GM19452 (cell line): ENCODE data around the gene SIK2.

ENCODE experiments used
- ATAC-seq: cut with Tn5 transposase; IDR thresholded peaks from one replicate; pipeline ENCODE4 v1.9.1; 2021; ENCODE audit not compliant: unreplicated experiment

Gene SIK2

DNA sequence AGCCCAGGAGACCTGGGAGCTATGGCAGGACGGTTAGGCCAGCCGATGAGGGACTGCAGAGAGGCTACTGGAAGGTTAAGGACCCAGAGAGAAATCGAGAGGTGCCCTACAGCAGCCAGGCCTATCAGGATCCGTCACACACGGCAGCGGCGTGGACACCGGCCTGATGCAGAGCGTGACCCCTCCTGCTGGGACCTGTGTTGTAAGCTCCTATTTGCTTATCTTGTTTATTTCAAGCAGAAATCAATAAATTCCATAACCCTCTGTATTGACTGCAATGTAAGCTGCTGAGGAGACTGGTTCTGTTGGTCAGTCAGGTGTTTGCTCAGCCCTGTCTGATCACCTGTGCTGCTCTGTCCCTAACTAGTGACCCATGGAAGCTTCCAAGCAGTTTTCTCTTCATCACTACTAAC, 124.1 kb downstream of the SIK2 start:
- ATAC-seq, result no peak

DNA sequence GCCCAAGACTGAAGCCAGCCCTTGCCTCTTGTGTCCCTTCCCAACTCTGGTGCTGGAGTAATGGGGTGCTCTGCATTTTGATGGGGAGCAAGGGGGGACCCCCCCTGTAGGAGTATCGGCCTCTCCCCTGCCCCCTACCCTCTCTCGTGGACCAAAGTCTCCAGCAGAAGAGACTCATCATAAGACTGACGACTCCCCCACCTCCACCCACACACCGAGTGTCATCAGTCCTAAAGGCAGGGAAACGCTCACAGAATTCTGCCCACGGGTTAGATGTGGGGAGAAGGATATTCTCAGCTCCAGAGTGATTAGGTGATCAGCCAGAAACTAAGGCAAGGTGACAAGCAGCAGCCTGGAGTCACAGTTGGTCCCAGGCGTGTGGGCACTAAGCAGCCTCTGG, 125.2 kb downstream of the SIK2 start:
- ATAC-seq, result no peak

DNA sequence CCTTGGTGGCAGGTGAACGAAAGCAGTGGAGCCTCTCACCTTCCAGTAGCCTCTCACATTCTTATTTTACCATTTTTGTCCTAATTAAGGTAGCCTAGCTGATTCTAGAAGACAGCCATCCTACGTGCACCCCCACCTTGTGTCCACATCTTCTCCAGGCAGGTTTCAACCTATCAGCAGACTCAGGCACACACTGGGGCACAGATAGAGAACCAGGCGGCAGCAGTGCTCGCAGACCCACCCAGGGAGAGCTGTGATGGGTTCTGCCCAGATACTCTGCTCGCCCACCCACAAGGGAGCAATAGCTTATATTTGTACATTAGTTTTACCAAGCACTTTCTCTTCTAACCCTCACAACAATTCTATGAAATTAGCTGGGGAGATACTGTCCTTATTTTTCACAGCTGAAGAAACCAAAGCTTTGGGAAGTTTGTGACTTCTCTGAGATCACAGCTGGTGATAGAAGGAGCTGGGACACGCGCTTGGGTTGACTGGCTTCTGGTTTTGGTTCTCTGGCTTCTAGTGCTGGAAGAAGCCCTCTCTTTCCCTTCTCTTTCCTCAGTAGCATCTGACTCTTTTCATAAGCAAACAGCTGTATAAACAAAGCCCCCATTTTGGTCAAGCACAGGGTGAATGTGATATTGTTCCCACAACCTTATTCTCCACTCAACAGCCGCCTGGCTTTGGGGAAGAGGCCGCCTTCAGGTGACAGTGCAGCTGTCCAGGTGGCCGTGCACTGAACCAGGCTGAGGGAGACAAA, 127.0 kb downstream of the SIK2 start:
- no peak for ATAC-seq

DNA sequence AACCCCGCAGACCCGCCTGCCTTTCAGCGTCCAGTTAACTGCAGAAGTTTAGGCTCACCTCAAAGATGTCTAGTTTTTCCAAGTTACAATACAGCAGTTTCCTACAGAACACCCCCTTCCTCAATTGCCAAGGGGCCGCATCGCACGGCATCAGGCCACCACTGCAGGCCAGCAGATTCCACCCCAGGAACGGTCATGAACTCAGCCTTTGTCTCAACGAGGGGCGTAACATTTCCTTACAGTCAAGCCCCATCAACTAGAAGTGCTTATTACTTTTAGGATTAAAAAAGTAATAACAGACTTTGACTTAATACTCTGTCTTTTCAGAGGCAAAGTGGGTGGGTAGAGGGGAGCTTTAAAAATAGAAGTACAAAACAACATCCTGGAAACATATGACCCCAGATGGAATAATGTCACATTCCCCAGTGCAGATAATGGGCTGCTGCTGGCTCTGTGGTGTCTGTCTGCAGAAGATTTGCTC, 127.6 kb downstream of the SIK2 start:
- no peak for ATAC-seq

DNA sequence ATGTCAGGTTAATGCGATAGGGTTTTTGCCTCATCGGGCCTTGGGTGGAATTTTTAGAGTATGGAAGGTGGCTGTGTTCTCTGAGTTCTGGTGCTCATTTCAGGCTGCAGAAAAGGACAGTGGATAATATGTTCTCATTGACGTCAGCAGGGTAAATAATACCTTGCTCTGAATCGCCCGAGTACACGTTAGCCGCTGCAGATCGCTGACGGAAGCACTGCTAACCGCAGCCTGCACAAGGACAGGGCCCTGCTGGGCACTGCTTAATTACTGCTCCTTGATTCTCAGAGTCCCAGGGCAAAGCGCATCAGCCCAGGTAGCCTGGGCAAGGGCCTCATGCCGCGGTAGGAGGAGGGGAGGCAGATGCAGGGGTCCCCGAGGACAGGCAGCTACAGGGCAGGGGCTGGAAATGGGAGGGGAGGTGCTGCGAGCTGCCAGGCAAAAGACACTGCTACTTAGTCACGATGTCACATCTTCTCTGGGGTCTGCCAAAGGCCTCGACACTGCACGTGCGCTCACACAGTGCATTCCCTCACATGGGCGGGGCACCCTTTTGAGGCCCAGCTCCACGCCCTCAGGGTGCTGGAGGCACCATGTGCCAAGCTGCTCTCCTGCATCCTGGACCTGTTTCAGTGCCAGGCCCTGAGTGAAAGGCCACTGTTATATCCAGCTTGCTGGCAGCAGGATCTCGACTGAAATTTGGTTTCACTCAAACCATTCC, 128.8 kb downstream of the SIK2 start:
- no peak for ATAC-seq

DNA sequence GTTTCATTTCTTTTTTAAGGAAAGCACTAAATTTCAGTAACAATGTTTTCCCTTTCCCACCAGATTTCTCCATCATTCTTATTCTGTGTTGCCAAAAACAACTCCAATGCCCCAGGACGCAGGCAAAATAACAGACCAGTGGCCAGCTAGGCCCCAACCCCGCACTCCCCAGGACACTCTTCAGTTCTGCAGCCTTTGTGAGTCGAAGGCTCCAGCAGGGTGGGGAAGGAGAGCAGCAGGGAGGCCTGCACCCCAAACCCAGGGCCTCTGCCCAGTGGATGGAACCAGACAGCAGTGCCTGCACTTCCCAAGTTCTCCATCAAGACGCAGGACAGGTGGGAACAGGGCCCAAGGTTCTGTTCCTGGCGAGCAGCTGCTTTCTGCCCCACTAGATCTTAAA, 129.6 kb downstream of the SIK2 start:
- ATAC-seq, result no peak

DNA sequence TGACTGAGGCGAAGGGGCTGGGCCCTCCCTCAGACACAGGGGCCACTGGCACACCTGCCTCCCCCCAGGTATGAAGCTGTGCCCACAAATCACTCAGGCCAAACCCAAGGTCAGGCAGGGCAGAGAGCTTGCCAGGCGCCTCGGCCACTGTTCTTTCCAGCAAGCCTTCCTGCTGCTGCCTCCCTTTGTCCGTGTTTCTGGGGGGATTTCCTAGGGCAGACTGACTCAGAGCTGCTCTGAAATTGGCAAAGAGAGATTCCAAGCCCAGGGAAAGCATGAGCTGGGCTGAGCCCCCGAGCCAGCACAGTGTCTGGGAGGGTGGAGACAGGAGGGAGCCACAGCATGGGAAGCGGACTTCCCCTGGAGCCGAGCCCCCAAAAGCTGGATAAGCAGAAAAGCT, 130.8 kb downstream of the SIK2 start:
- no peak for ATAC-seq

DNA sequence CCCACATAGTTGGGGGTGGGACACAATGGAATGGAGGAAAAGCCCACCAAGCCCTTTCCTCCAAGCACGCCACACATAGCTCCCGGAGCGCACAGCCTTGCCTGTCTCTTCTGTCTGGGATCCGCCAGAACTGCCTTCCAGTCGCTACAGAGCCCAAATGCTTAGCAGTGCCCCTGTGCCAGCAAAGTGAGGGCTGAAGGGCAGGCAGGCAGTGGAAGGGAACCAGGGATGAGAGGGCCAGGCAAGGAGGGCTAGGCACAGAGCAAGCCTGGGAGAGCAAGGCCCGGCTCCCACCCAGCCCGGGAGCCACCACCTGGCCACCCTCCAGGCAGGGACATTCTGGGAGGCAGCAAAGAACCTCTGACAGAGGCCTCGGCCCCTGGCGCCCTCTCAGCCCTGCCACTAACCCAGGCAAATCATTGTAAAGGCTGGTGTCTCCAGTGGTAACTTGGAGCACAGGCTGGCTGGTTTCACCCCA, 131.4 kb downstream of the SIK2 start:
- no peak for ATAC-seq

DNA sequence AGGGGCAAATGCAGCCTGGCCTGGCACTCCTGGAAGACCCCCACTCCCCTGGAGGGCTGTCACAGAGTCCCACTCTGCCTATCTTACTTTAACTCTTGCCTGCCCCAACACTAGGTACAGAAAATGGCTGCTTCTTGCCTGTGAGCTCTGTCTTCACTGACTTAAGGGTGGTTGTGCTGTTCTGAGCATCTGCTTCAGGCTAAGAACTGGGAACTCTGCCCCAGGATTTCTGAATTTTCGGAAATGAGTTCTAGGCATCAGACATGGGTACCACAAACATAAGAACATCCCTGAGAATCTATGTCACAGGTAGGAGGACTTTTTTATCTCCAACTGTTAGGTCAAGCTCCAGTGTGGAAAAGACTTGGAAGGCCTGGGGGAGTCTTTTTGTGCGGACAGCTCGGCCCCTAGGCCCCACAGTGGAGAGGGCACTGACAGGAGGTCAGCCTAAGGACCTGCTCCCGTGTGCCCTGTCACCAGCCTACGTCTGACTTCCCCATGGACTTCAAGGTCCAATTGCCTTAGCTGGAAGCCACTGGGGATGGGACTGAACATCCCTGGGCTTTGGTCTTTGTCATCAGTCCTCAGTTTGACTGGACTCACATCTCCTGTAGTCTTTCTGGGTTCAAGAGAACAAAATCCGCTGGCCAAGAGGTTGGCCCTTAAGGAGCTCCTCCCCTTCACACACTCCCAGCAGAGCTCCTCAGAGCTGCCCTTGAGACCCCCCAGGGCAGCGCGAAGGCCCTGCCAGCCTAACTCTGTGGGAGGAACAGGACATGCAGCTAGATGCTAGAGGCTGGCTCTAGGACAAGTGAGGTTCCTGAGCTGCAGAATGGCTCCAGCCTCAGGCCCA, 132.1 kb downstream of the SIK2 start:
- ATAC-seq, result no peak

DNA sequence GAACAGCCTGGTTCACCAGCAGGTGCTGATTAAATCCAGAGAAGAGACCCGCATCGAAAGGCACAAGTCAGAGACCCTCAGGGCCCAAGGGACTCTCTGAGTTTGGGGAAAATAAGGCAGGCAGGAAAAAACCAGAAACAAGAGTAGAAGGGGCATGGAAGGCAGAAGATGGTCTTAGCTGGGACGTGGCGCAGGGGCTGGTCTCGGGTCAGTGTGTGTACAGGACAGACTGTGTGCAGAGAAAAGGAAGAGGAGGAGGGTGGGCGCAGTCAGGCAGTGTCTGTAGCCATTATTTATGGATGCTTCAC, 132.7 kb downstream of the SIK2 start:
- no peak for ATAC-seq

DNA sequence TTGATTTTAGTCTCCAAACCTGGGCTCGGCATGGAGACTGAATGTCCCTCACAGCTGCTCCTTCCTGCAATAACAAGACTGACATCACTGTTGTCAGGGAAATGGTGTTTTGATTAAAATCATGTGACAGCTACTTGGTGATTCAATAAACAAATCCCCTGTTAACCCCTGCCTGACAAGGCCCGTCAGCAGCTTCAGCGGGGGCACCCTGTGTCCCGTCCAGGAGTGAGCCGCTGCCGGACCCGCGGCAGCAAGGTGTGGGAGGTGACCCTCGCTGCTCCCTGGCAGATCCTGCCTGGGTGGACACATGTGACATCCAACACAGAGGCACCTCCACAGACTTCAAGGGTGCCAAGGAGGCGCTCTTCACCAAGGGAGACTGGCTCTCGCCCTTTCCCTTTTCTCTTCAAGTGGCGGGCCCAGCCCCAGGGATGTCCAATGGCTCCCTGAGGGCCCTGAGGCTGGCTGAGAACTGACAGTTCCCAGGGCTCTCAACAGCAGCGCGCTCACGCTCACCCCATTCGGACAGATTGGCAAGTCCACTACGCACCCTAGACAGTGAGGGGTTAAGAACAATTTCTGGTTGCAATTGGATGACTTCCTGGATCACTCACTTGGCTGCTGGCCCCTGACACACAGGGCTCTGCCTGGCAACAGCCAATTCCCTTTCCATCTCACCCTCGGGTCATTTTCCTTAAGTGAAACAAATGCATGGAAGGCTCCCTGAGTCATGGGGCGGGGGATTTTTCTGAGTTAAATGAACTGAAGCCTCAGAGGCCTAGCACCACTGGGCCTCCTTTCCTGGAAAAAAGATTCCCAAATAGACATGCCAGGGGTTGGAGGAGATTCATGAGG, 133.2 kb downstream of the SIK2 start:
- ATAC-seq, result no peak

DNA sequence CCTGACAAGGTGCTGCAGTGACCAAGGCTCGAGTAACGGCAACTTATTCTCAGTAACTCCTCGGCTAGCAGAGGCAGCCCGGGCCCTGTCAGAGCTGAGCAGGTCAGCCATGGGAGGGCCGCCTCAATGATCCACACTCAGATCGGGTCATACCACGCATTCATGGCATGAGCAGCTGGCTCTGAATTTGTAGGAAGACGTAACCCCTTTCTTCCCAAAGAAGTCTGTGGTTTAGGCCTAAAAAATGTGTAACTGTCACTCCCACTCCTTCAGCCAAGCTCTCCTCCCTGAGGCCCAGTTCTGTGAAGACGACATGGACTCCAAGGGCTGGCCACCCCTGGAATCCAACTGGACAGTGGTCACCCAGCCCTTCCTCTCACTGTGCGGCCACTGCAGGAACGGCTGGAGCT, 133.9 kb downstream of the SIK2 start:
- ATAC-seq, result no peak

DNA sequence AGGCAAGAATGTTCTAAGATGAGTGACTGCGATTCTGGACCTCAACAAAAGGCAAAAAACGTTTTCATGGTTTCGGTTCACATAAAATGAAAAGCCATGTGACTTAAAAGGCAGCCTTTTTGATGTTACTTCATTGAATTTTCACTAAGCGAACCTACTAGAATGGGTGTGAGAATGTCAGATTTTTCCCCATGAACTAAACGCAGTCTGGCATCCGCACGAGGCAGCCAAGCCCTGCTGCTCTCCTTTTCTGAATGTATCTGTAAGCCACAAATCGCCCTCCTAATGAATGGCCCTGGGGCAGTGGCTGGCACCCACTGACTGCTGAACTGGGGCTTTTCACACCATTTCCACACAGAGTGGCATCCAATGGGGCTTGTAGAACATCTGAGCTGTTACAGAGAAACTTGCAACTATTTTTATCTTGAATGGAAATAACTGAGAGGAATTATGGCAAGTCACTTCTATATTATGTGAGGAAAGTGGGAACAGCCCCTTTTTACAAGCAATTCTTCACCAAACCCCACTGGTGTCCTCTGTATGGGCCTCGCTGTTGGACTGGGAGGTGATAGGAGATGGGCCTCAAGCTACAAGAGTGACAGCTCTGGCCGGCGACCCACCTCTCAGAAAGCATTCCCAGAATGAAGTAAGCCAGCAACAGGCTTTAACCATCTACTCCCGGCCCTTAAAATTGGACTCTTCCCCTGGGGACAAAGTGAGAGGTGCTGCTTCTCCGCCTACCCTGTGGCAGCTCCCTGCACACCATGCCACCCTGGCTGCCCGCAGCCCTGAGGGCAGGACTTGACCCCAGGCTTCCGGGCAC, 134.6 kb downstream of the SIK2 start:
- no peak for ATAC-seq

DNA sequence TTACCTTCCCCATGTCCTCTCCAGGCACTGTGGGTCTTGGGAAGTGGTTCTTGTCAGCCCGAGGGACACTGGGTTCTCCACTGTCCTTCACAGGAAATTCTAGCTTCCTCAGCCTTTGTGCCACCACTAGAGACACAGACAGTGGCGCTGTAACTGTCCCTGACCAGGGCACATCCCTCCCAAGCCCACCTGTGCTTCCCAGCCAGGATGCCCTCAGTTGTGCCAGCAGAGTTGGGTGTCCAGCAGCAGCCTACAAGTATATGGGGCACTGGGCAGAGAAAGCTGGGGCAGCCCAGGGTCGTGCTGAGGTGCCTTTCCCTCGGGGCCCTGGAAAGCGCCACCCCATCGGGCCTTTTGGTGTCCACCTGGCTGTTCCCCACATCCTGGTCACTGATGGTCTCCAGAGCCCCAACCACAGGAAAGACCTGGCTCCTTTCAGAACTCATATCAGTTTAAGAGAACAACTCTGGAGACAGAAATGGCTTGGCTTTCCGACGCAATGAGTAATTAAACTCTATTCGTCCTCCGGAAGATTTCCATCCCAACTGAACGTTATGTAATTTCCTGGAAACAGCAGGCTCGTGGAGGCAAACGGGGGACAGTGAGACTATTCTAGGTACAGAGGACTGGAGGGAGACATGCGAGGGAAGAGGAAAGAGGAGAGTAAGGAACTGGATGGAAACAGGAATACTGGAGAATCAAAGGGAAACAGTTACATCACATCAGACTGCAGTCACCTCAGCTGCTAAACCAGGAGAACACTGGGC, 135.4 kb downstream of the SIK2 start:
- ATAC-seq, result no peak

DNA sequence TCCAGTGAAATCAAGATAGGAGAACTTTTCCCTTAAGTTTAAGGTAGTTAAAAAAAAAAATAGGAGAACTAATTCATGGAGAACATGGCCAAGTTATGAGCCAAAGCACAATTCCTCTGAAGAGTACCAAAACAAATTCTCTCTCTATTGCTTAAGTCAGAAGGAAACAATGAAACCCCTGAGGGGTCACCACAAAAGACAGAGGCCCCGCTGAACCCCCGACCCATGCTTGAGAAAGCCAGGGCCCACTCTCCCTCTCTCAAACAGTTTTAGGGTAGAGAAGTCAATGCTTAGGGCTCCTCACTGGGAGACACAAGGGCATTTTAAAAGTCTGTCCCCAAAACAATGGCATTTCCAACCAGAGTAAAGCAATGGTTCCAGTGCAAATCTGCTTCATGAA, 137.1 kb downstream of the SIK2 start:
- no peak for ATAC-seq

DNA sequence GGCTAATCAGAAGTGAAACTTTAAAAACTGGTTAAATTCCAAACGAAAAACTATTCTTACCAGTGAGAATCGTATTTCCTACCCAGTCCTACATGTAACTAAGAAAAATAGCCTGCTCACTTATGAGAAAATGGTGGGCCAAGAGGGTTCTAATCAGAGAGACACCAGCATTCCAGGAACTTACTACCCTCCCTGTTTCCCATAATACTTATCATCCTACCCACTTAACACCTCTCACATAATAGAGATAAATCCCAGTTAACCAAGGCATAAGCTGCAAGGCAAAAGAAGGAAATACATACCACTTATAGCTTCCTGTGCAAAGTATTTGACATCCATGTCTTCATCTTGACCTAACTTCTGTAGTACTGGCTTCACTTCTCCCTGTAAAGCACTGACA, 139.5 kb downstream of the SIK2 start:
- no peak for ATAC-seq

DNA sequence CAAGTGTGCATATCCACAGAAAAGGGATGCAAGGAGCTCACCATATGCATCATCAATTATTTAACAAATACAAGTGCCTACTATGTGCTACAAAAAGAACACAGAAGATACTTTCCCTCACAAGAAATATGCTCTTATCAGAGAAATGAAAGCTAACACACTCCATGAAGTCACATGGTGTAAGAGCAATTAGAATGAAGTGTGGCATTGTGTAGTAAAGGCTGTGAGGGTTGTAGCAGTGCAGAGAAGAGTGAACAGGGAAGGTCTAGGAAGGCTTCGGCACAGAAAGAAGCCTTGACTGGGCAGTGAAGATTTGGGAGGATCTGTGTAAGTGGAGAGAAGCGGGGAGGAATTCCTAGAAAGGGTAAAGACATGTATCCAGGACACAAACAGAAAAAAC, 141.5 kb downstream of the SIK2 start:
- no peak for ATAC-seq

DNA sequence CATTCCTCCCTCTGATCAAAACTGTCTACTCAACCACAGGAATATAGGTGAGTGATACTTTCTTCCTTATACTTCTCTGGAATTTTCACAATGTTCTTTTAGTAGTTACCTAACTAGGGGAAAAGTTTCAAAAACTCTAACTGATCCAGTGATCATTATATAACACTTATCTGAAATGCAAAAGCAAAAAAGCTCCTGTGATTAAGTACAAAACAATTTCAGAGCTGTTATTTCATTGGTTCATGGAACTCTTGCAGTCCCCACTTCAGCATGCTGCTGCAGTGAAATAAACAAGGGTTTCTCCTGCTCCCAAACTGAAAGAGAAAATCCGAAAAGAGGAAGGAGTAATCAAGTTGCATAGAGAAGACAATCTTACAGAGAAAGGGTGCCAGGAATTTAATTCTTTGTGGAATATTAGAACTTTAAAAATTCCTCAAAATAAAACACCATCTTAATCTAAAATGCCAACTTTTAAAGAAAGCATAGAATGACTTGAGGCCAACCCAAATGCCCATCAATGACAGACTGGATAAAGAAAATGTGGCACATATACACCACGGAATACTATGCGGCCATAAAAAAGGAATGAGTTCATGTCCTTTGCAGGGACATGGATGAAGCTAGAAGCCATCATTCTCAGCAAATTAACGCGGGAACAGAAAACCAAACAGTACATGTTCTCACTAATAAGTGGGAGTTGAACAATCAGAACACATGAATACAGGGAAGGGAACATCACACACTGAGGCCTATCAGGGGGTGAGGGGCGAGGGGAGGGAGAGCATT, 143.7 kb downstream of the SIK2 start:
- ATAC-seq, result no peak
